ENCODE data around the gene MB21D2.

The MB21D2 gene

DNA sequence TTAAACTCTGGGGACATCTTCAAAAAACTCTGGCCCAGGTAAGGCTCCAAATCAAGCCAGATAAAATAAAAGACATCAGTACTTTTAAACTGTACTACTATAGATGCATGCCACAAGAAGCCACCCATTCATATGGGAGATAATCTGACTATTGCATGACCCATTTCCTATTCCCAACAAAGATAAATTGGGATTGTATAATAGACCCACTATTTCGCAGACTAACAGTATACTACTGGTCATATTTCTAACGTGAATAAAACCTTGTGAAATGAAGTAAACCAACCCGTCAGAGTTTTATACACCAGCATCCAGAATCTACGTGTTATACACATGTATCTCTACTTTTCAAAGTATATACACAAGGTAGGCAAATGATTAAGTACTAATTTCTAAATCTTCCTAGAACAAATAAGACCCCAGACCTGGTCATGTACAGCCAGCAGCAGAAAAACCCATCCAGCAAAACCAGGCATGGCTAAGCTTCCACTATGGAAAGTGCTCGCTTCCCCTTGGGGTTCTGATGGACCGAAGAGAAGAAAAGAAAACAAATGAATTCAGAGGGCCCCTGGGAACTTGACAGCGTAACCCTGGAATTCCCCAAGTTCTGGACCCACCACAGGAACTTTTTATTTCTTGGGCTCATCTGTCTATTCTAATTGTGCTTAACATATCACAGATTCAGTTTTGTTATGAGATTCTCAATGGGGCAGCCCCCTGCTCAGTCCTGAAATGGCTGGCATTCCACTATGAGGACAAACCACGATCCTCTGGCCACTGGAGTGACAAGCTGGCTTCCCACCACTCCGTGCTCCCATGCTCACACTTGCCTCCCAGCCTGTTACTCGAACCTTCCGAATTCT is 69.1 kb downstream of the MB21D2 start:
- TF ChIP-seq, protein P1, sequence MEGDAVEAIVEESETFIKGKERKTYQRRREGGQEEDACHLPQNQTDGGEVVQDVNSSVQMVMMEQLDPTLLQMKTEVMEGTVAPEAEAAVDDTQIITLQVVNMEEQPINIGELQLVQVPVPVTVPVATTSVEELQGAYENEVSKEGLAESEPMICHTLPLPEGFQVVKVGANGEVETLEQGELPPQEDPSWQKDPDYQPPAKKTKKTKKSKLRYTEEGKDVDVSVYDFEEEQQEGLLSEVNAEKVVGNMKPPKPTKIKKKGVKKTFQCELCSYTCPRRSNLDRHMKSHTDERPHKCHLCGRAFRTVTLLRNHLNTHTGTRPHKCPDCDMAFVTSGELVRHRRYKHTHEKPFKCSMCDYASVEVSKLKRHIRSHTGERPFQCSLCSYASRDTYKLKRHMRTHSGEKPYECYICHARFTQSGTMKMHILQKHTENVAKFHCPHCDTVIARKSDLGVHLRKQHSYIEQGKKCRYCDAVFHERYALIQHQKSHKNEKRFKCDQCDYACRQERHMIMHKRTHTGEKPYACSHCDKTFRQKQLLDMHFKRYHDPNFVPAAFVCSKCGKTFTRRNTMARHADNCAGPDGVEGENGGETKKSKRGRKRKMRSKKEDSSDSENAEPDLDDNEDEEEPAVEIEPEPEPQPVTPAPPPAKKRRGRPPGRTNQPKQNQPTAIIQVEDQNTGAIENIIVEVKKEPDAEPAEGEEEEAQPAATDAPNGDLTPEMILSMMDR (conservative IDR thresholded peaks at IDR 0.05; ENCODE audit: low read depth, low read length), result no peak
- H3K4me3 ChIP-seq (ENCODE audit: low read length), result no peak overlapping the region
- DNase-seq (ENCODE audit: low read depth), result no peak

DNA sequence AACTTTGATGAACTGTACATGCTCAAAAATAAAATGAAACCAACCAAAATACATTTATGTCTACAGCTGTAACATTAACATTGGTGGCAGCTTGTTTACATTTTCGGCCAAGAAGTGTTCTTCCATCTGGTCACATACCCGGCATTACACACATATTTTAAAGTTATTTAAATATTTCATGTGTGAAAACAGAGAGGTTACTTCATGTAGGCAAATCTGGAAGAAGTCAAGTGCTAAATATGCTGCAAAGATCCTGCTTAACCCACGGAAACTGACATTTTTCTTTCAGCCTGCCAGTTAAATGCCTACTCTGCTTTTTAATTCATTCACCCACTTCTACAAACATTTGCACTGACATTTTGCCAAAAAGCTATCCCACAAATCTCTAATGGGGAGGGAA is 69.7 kb downstream of the MB21D2 start:
- no peak overlapping the region for H3K4me3 ChIP-seq (ENCODE audit: low read length)
- TF ChIP-seq, protein P1 (conservative IDR thresholded peaks at IDR 0.05; ENCODE audit: low read depth, low read length), result no peak
- no peak for DNase-seq (ENCODE audit: low read depth)

GRCh38 chr3:192845526-192845855 is 72.2 kb downstream of the MB21D2 start:
- TF ChIP-seq, protein P1 (conservative IDR thresholded peaks at IDR 0.05; ENCODE audit: low read depth, low read length), result no peak
- no peak for DNase-seq (ENCODE audit: low read depth)
- no peak overlapping the region for H3K4me3 ChIP-seq (ENCODE audit: low read length)

DNA sequence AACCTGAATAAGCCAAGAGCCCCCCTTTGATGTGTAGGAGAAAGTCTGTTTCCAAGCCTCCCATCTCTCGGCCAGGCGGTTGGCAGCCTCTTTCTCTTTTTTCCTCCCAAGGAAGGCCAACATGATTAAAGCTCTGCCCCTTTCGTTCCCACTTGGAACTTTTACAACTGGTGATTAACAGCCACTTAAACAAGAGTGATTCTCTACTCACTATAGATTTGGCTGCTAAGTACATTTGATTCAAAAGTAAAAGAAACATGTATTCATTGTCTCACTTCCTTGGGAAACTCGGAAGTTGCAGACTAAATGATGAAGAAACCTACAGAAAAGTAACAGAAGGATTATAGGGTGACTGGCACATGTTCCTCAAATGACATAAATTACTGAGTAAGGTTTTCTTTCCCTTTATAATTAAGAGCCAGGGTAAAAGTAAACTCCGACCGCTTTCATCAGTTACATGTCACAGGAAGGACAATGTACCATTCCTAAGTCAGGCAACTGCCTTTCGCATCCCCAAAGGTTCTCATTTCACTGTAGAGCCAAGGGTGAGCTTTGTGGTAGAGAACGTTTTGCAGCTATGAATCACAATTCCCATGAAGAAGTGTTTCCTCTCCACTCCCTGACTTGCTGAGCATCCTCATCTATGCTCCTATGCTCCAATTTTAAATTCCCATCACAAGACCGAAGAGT is 72.7 kb downstream of the MB21D2 start:
- H3K4me3 ChIP-seq (ENCODE audit: low read length), result no peak overlapping the region
- TF ChIP-seq, protein P1 (conservative IDR thresholded peaks at IDR 0.05; ENCODE audit: low read depth, low read length), result no peak
- DNase-seq (ENCODE audit: low read depth), result no peak

GRCh38 chr3:192844486-192844765 is 73.2 kb downstream of the MB21D2 start:
- TF ChIP-seq, protein P1 (conservative IDR thresholded peaks at IDR 0.05; ENCODE audit: low read depth, low read length), result no peak

GRCh38 chr3:192843723-192844485 is 73.8 kb downstream of the MB21D2 start:
- TF ChIP-seq, protein P1 (conservative IDR thresholded peaks at IDR 0.05; ENCODE audit: low read depth, low read length), result no peak
- no peak for DNase-seq (ENCODE audit: low read depth)
- no peak overlapping the region for H3K4me3 ChIP-seq (ENCODE audit: low read length)

More at GRCh38 chr3:192844486-192844765, 73.2 kb downstream of the MB21D2 start:
- no peak for DNase-seq (ENCODE audit: low read depth)
- H3K4me3 ChIP-seq (ENCODE audit: low read length), result no peak overlapping the region
